ENCODE measurements around the gene NCAM1. TPM values are rescaled to one million over a fixed set of nuclear protein-coding genes. Genes with fewer than 3 reads are reported as not detected.
A peak's percentile ranks its signal among the peaks of the same experiment; 100 is the strongest.

NCAM1 gene
- total and polyA plus RNA-seq, 9 of the 15 experiments (the other 6 are each of a cell fraction or from before 2014, with no cell fraction given): 0.09 to 0.23 TPM; not detected in 7

- TF ChIP-seq UBTF (IDR thresholded peaks at IDR 0.05; ENCODE audit: borderline replicate concordance in 1 of 2, low read depth in 2 of 2, low read length in 2 of 2) (no peak), CTCF (IDR thresholded peaks at IDR 0.05 in 2 of 3, conservative IDR thresholded peaks at IDR 0.05 in 1 of 3; ENCODE audit: insufficient read depth in 2 of 3, low read depth in 1 of 3, low read length in 3 of 3) (peak in 2 of 3 experiments; percentile 21 to 27; a peak in 1 of 6 replicates), HCFC1 (IDR thresholded peaks at IDR 0.05; ENCODE audit: low read depth, low read length) (no peak), ZBTB5 (IDR thresholded peaks at IDR 0.05) (no peak), BRCA1 (IDR thresholded peaks at IDR 0.05) (no peak), BRCA1 (CRISPR knock-in tag; IDR thresholded peaks at IDR 0.05) (no peak), RNF2 (IDR thresholded peaks at IDR 0.05) (0 out of 2 replicates have a peak, but pooled peaks have one; percentile 28), TARDBP (IDR thresholded peaks at IDR 0.05) (no peak), ZC3H11A (IDR thresholded peaks at IDR 0.05; ENCODE audit: low read depth, low read length) (no peak), ZNF134 (CRISPR knock-in tag; conservative IDR thresholded peaks at IDR 0.05) (no peak), ZBED1 (IDR thresholded peaks at IDR 0.05) (no peak), ILK (tag; IDR thresholded peaks at IDR 0.05; ENCODE audit: borderline replicate concordance, low read depth) (no peak), ESRRB (CRISPR knock-in tag; IDR thresholded peaks at IDR 0.05; ENCODE audit: borderline replicate concordance) (no peak)
- TF ChIP-seq, protein P1, sequence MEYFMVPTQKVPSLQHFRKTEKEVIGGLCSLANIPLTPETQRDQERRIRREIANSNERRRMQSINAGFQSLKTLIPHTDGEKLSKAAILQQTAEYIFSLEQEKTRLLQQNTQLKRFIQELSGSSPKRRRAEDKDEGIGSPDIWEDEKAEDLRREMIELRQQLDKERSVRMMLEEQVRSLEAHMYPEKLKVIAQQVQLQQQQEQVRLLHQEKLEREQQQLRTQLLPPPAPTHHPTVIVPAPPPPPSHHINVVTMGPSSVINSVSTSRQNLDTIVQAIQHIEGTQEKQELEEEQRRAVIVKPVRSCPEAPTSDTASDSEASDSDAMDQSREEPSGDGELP (CRISPR knock-in tag; IDR thresholded peaks at IDR 0.05; ENCODE audit: borderline replicate concordance): no peak
Observed at GRCh38 chr11:113274713-113275582, 313.7 kb downstream of the NCAM1 start (continued).

Data from K562 (cell line).